CD1c-positive myeloid dendritic cell (primary cell): Measurements from ENCODE around the gene BTG2.

Experiments used
- DNase-seq: peaks from one replicate; pipeline ENCODE4 v3.0.0-alpha.2; 2016; ENCODE audit errors: extremely low spot score

The BTG2 gene

DNA sequence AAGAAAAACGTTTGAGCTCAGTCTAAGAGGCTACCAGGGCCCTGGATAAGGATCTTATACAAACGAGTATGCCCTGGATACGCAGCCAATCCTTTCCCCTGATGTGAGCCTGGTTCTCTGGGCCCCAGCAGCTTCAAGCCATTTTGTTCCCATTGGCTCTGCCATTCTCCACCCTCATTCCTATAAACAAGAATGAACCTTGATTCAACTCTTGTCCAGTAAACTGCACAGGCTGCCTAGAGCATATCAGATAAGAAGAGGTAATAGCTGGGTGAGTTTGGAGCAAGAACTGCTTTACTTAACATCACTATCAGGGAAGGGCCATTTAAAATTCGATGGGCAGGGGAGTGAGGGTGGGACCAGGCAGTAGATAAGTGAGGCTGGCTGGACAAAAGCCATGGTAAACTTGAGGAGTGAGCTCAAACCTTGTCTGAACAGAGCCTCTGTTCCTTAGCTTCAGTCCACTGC, 11.3 kb downstream of the BTG2 start:
- DNase-seq: no peak

DNA sequence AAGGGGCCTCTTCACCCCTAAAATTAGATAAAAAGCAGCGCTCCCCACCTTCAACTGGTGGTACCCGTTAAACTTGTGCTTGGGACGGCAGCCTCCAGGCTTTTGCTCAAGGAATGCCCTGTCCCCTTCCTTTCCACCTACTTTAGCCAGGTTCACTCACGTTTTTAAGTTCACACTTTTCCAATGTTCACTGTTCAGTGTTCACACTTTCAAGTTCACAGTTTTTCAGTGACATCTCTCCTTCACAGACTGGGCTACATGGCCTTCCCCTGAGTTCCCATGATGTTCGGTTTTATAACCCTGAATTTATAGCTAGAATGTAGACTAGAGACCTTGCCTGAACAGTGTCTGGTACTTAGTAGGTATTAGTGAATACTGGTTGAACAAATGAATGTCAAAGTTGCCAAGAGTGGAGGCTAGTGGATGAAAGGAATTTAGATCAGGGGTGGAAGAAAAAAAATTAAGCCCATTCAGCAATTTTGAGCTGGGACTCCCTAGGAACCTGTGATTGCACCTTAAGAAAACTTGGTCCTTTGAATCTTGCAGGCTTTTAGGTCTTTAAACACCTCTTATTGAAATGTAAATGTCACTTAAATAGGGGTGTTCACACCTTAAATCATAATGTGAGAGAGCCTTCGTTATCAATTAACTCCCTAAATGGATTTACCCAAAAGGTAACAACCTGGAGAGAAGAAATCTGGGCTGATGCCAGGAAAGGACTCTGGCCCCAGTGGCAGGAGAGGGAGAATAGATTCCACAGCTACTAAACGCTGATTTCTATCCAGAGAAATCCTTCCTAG, 12.3 kb downstream of the BTG2 start:
- no peak for DNase-seq

DNA sequence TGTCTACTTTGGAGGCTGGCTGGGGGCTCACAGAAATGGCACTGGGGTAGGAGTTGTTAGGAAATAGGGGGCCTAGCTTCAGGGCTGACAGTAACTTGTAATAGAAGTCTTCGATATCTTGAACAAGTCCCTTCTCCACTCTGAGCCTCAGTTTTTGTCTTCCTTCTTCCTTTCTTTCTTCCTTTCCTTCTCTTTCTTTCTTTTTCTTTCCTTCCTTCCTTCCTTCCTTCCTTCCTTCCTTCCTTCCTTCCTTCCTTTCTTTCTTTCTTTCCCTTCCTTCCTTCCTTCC, 12.9 kb downstream of the BTG2 start:
- DNase-seq: no peak

DNA sequence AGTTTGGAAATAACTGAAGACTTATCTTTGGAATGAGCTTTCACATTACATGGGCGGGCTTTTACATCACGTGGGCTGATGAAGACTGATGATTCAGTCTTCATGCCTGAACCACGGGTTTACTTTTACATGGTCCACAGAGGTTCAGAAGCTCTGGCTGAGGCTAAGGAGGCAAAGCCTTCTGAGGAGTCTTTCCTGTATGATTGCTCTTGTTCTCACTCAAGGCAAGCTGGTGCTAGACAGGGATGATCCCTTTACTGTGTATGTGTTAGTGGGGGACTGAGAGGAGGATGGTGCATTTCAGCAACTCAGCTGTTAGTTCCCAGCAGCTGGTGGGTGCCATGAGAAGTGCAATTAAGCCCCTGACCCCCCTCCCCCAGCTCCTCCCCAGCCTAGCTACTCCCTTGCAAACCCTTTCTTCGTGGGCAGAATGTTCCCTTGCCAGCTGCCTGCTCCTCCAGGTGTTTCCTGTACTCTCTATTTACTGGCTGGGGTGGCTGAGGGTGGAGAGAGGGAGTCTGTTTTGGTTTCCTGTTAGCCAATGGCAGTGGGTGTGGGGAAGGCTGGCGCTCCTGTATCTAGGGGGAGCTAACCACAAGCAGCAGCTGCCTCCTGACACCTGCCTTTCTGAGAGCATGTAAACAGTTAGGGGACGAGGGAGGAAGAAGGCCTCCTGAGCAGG, 15.4 kb downstream of the BTG2 start:
- DNase-seq: peak; percentile 49

DNA sequence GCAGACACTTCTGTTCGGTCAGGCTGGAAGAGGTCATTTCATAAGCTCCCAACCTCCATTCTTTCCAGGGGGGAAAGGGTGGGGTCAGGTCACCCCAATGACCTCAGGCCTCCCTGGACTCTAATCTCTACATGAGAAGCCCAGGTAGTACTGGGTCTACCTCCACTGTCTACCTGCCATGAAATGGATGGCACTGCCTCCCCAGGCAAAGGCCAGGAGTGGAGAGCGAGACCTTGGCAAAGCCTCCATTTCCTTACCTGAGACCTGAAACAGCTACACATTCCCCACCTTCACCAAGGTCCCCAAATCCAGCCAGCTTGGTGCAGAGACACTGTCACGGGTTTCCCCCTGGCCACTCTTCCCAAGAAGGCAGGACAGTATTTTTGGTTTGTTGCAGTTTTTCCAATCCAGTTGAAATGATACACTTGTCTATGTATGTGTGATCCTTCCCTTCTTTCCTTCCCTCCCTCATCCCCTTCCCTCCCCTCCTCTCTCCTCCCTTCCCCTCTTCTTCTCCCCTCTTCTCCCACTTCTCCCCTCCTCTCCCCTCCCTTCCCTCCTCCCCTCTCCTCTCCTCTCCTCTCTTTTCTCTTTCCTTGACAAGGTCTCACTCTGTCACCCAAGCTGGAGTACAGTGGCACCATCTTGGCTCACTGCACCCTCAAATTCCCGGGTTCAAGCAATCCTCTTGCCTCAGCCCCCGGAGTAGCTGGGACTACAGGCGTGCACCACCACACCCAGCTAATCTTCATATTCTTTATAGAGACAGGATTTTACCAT, 16.1 kb downstream of the BTG2 start:
- no peak for DNase-seq

DNA sequence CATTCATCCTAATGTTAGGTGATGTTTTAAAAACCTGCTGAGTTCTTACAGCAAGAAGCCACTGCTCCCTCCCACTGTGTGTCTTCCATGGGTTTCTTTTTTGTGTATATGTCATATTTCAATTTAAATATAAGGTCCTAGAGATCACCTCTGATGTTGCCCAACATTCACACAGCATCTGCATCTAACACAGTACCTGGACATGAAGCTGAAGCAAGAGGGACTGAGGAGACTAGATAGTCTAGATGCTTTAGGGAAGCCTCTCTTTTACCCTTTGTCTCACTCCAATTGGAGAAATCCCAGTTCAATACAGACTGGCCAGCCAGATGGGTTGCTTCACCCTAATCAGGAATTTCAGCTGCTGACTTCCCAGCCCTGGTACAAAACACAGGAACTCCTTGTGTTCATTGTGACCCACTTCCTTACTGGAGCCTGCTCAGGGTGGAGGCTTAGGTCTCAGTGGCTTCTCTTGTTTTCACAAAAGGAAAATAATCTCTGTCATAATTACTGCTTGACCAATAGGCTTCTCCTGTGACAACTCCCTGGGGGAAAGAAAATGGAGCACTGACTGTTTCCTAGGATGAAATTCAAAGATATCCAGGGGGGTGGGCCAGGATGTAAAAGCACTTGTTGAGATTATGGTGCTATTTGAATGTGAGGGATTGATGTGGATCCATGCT, 17.3 kb downstream of the BTG2 start:
- peak; percentile 39 for DNase-seq

DNA sequence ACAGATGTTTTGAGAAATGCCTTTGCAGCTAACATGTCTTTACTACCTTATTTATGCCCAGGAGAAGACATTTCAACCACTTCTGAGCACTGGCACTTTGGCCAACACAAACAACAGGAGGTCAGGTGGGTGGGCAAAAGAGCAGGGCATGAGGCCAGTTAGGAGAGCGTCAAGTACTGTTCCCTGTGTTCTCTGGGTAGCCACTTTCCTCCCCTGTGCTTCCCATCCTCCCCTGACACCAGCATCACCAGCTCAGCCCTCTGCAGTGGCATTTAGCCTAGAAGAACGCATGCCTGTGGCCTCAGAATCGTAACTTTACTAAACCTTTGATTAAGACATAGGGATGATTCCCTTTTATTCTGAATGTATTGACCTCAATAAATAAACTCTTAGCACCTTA, 18.3 kb downstream of the BTG2 start:
- no peak for DNase-seq

DNA sequence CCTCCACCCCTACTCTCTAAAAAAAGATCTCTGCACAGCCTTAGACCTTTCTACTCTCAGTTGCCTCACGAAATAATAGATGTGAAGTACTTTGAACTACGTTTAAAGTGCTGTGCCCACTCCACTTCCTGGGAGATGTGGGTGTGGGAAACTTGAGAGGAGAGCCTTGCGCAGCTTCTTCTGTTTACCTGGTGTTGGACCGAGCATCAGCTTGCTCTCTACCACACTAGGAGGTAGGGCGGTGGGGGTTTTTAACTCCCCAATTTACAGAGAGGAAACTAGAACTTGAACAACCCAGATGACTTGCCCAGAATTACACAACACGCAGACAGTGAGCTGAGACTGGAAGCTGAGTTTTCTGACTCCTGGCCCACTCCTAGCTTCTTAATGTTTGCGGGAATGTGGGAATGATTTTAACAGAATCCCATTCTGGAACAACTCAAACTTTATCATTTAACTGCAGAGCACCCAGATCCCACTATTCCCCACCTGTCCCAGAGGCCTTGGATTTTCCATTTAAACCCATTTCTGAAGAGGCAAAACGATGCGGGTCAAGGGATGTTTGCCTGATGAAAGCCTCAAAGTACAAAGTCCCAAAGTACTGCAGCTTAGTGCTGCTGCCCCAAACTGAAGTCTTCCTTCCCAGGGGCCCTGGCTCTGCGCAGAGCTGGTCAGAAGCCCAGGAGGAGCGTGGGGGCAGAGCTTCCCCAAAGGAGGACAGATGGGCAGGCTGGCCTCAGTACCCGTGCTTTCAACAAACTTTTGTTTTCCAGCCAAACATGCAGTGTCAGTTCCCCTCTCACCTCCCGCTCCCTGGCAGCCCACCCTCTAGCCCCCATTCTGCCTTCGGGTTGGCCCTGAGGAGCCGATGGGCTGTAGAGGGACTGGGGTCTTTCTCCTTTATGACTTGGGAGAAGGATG, 19.0 kb downstream of the BTG2 start:
- peak; percentile 60 for DNase-seq

DNA sequence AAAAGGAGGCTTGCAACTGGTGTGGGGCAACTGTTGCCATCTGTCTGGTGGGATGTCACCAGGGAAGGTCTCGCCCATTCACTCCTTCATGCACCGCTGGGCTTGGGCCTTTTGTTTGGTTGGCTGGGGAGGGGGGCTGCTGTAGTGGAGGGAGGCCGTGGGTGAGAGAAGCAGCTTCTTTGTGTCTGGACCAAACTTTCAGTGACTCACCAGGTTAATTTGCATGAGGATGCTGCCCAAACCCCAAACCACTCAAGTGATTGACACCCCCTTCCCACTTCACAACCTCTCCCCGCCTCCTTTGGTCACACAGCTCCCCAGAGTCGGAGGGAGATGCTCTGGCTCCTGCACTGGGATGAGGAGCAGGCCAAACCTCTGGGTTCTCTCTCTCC, 19.7 kb downstream of the BTG2 start:
- peak; percentile 62 for DNase-seq

DNA sequence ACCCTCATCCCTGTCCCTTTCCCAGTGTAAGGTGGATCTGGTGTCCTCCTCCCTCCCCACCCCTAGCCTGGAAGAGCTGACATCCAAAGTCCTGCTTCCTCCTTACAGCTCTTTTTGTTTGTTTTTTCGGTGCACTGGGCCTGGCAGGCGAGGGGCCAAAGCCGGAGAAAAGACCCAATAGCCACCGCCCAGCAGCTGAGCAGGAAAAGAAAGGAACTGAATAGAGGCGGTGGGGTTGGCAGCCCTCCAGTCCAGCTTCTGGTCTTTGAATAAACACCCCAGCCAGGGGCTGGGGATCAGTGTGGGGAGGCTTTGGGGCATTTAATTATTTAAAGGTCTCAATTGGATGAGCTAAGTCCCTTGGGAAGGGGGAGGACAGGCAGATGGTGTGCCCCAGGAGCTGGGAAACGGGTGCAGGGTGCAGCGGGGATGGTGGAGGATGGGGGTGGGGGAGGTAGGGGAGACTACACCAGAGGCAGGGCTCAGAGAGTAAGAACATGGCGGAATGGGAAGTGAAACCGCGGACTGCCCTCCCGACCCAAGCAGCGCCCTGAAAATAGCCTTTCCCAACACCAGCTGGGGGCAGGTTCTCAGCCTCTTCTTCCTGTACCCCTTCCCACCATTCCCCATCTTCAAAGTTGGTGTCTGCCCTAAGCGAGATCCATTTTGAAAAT, 20.2 kb downstream of the BTG2 start:
- peak; percentile 86 for DNase-seq

DNA sequence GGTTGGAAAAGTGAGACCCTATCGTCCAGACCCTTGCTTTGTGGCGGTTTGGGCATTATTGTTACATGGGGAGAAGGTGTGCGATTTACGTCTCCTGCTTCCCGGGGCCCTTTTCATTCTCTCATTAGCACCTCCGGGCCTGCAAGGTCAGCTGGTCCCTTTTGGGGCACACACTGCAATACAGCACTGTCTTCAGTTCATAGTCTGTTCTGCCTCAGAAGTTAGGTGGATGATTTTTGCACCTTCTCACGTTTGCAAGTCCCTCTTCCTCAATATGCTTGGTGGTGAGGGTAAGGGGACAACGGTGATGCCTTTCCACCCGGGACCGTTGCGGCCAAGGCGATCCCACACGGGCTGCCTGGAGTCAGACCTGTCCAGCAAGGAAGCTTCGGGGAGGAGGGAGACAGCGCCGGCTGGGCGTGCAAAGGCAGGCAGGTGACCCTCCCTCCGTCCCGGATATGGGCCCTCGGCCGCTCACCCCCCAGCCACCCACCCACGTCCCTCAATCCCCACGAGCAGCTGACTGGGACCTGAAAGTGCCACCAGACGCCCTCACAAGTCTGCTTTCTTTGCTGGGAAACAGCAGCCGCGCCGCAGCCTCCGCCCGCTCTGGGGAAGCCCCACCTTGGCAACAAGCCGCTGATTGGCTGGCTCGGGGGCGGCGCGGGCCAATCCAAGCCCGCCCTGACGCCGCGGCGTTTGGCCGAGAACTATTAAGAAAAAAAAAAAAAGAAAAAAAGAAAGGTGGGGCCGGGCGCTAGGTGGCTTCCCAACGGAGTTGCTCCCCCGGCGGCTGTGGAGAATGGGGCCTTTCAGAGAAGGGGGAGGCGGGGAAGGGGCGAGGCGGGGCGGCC, 21.7 kb downstream of the BTG2 start:
- DNase-seq: peak; percentile 96

DNA sequence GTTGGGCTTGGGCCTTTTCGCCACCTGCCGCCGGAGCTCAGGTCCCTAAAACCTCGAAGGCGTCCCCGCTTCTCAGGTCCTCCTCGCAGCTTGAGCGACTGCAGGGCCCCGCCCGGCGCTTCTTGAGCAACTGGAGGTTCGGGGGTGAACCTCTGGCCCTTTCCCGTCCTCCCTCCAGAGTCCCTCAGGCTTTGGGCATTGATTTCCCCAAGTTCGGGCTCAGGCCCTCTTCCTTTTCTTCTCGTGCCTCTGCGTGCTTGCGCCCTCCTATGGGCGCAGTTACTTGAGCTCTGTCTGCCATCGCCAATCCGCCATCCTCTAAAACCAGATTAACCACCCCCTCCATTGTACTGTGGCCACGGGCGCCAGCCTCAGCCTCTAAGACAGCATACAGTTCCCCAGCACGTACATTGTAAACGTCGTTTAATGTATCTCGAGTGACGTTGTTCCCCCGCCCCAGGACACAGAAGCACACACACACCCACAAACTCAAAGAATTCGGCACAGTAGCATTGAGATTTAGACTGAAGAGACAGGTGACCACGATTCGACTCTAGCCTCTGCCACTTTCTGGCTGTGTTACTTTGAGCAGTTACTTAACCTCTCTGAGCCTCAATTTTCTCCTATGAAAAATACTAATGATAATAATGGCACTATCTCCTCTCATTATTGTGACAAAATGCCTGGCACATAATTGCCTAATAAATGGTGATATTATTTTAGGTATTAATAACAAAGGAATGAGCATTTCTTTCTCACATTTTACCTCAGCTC, 22.6 kb downstream of the BTG2 start:
- peak; percentile 66 for DNase-seq

DNA sequence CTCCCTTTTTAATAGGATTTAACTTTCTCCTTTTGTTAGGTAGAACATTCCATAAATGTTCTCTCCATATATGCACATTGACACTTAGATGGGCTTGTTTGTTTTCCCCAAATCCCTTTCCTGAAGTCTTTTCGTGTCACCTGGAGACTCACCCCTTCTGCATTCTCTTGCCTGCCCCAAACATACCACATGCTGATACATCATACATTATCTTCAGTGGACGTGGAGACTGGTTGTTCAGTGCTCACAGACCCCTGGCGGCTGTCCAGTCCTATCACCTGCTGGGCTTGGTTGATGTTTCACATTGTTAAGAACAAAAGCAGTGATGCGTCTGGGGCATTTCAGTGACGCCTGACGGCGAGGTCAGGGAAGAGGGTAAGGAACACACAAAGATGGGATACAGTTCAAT, 23.4 kb downstream of the BTG2 start:
- no peak for DNase-seq

DNA sequence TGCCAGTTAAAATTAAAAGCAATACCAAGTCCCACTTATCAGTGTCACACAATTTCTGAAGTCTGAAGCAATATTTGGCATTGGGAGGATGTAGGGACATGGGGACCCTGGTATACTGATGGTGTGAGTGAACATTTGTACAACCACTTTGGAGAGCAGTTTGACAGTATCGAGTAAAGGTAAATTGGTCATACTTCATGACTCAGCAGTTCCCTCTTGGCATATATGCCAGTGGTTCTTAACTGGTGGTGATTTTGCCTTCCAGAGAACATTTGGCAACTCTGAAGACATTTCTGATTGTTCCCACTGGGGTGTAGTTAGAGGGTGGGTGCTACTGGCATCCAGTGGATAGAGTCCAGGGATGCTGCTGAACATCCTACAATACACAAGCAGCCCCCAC, 25.9 kb downstream of the BTG2 start:
- no peak for DNase-seq

DNA sequence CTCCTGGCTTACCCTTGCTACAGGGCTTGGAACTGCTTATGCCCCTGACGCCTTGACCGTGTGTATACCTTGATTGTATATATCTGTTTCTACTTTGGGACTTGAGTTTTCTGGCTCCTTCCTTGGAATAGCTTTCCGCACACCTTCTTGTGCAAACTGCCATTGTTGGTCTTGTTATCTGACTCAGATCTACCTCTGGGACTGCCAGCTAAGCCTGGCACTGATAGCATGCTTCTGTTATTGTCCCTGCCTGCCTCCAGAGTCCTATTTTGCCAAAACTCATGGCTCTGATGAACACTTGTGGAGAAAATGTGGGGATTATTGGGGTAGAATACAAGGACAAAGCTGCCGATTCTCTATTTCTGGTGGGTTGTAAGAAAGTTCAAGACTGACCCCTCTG, 30.2 kb downstream of the BTG2 start:
- no peak for DNase-seq

DNA sequence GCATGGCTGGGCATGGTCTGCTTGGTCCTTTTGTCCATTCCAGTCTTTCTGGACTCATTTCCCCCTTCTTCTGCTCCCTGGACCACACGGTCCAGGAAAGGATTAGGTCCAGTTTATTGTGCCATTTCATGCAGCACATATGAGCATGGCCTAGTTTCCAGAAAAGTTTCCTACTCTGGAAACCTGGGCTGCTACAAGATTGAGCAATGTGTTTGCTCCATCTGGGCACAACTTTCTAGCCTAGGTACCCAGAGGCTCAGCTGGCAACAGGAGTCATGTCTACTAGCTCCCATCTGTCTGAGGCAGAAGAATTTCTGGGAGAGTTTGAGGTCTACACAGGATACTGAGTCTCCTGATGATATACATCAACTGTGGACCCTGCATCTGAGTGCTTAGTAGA, 30.8 kb downstream of the BTG2 start:
- DNase-seq: no peak

DNA sequence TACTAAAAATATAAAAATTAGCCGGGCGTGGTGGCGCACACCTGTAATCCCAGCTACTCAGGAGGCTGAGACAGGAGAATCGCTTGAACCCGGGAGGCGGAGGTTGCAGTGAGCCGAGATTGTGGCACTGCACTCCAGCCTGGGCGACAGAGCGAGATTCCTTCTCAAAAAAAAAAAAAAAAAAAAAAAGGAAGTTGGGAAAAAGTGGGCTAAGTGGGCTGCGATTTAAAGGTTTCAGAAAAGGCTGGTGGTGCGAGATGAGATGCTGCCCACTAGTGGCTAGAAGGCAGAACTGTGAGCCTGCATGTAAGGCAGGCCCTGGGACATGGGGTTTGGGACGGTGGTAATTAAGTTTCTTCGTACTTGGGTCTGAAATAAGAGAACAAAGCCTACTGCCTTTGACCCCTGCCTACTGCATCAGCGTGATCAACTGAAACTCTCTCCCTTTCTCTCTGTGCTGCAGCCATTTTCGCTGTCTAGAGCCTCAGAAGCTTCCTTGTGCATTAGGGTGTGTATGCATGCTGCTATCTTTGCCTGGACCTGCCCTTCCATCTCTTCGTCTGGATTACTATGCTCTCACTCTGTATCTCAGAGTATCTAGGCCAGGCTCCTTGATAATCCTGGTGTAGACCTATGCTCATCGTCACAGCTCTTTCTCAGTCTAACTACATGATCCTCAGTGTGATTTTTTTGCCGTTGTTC, 33.2 kb downstream of the BTG2 start:
- peak; percentile 85 for DNase-seq

DNA sequence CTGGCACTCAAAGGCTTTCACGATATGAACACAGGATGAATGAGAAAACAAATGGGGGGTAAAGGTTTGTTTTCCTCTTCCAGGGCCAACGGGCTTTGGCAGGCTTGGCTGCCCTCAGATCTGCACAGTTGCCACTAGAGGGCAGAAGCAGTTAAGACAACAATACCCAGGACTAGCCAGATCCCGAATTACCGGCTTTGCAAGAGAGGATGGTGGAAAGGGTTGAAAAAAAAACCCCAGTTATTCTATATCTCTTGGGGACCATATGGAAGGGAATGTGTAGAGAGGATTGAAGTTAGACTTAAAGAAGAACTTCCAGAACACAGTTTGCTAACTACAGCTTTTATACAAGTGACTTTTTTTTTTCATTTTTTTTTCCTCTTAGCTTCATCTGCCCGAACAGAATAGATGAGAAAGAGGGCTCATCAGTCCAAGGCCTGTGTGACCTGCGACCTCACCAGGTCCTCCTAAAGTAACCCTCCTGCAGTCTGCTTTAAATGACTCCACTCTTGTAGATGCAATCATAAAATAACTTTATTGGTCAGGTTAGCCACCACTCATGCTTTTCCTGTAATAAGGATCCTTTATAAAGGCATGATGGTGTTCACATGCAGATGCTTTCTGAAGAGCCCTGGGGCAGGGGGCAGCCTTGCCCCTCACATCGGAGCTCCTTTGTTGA, 34.9 kb downstream of the BTG2 start:
- DNase-seq: peak; percentile 82
